GM18909 (cell line): Measurements from ENCODE around the gene PCP4.

Experiments used
- ATAC-seq: cut with Tn5 transposase; IDR thresholded peaks from one replicate; pipeline ENCODE4 v1.9.1; 2021; ENCODE audit warnings: mild to moderate bottlenecking; ENCODE audit not compliant: unreplicated experiment, poor library complexity

Gene PCP4

DNA sequence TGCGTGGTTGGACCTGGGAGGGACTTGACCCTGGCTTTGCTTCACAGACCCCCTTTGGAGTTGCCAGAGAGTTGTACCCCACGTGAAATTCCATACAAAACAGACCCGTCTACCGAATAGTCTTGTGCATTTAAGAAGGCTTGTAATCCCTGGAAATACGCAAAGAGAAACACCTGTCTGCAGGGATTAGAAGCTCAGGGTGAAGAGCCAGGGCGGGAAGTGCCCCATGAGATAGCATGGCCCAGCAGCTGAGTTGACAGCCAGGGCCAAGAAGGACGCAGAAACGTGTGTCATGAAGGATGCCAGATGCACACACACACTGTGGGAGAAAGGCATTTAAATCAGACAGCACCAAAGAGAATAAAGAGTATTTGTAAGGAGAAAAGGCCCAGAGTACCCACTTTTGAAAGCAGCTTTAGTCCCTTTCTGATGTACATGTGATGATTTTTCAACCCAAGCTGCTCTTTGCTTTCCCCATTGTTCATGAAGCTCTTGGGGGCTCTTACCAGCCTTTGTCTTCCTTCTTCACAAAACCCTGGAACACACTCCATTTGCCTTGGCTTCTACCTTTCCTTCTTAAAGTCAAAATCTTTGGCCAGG lies 46.6 kb downstream of the PCP4 start:
- no peak for ATAC-seq

DNA sequence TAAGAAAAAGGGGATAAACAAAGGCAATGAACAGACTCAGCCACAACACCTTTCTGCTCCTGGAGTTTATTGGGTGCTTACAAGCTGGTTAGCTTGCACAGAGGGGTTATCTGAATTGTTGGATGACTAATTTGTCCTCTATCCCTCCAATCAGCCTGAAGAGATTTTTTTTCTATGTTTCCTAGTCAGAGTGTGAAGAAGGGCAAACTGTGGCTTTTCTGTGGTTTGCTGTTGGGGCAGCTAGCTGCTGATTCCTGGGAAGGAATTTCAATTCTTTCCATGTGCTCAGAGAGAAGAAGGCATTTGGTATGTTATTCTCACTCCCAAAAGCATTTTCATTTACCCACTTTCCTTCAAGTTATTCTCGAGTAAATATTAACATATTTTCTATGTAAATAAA lies 48.6 kb downstream of the PCP4 start:
- no peak for ATAC-seq

DNA sequence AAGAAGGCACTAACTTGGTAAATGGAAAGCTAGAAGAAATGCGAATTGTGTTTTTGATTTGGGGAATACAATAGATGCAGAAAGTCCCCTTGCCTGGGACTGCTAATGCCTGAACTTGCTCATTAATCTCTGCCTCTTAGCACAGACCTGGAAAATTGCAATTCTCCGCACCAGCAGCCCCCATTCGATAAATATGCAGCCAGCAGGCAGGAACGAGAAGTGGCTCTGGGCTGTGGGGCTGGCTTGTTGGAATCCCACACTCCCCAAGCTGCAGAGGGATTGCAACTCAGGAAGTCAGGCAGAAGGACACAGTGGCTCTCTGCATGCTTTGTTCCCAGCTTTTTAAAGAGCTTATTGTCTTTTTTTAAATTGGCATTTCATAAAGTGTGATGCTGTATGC lies 51.3 kb downstream of the PCP4 start:
- no peak for ATAC-seq

DNA sequence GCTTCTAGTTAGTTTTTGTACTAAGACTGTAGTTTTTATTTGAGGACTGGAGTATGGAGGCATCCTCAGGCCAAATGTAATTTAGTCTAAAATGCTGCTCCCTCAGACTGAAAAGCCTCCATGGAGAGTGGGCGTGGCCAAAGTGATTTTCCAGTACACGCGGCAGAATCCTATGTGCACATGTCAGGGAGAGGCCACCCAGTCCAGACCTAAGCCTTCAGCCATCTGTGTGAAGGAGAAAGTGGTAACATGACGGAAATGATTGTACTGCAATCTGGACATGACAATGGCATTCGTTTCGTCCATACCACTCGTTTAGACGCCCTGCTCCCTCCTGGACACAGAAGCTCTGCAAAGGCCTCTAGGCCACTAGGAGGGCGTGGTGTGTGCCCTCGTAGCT lies 56.2 kb downstream of the PCP4 start:
- no peak for ATAC-seq

DNA sequence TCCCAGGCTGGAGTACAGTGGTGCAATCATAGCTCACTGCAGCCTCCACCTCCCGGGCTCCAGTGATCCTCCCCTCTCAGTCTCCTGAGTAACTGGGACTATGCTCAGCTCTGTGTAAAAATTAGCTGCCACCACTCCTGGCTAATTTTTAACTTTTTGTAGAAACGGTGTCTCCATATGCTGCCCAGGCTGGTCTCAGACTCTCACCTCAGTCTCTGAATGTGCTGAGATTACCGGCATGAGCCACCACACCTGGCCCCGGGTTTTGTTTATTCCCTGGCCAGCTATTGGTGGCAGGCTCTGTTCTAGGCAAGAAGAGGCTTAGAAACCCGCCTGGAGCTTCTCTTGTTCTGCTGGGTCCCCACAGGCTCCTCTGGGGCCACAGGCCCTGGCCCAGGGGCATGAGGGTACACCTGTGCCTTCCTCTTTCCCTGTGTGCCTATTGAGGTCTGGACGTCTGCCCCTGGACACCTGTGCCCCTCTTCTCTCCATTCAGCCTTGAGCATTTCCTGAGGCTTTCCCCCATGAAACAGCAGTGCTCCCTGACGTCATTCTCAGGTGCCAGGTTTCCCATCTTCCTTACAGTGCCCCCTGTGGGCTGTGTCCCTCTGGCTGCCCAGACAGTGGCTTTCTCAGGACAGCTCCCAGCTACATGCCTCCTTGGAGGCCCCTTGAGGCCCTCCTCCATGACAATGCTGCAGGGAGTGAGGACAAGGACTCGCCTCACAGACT lies 57.5 kb downstream of the PCP4 start:
- no peak for ATAC-seq

DNA sequence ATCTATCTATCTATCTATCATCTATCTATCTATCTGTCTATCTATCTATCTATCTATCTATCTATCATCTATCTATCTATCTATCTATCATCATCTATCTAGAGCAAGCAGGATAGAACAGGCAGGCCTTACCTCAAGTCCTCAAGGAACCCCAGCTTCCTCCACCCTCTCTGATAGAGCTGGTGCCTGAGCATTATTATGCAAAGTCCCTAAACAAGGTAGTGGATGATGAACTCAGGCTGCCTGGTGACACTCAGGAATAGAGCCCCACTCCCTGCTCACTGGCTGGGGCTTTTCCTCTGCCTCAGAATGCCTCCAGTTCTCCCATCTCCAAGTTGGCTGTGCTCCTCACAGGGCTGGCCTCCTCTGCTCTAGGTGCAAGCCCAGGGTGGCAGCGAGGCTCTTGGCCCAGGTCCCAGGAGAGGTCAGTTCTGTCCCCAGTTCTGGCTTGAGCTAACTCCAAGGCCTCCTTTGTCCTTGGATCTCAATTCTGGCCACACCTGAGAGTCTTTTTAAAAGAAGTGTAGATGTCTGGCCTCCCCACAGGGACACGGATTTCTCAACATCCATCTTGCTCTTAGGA lies 60.2 kb downstream of the PCP4 start:
- no peak for ATAC-seq

DNA sequence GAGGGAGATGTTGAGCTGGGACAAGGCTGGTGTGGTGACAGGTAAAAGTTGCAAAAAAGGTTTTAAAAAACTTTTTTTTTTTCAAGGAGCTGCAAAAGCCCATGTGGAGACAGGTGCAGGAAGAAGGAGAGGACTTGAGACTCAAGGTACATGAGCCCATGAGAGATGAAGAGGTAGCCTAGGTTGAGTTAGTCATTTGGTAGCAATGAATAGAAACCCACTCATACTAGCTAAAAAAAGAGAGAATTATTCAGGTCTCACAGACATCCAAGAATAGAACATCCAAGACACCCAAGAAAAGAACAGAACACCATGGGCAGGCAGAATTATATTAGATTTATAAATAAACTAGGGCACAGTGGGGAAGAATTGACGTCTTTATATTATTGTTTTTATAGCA lies 65.1 kb downstream of the PCP4 start:
- ATAC-seq = no peak

DNA sequence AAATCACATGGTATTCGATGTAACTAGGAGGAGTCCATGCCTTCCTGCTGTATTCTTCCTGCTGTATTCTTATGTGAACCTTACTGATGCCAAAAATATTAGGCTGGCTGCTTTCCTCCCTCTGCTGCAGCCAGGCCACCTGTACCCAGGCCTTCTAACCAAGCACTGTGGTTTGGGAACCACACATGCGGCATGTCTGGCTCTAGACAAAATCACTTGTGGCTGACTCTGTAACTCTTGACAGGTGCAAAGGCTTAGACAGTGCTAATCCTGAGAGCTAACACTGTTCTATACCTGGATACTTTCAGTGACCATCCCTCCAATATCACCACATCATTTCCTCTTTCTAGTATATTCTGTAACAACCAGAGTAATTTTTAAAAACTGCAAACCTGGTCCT lies 67.7 kb downstream of the PCP4 start:
- ATAC-seq = no peak

DNA sequence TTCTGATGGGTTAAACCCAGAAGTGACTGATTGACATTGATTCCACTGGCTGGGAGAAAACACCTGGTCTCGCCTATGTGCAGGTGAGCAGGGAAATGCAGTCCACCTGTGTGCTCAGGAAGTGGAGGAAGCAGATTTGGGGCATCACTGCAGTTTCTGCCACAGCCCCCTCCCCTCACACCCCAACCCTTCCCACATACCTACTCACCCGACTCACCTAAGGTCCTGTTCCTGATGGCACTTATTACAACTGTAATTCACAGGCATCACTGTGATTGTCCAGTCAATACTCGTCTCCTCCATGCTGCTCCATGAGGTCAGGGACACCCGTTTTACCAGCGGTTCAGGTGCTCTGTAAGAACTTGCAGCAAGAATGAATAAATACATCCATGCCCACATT lies 68.5 kb downstream of the PCP4 start:
- ATAC-seq = no peak

DNA sequence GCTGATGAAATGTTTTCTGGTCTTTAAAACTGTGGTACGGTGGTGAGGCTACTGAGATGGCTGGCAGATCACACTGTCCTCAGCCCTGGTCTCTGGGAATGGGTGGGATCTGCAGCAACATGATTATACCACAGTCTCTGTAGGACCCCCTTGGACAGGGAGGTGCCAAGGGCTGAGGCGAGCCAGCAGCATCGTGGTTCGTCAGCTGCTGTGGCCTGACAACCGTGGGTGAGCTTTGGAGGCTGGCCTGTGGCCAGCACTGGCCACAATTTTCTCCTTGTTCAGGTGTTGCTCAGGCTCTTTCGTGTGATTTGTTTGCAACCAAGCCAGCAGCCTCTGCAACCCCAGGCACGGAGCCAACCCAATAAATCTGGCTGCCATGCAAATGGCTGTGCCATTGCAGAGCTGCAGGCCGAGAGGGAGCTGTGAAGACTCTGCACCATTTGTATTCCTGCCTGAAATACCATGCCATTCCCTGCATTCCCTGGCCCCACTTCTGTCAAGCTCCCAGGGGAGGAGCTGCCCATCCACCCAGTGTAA lies 70.9 kb downstream of the PCP4 start:
- no peak for ATAC-seq

DNA sequence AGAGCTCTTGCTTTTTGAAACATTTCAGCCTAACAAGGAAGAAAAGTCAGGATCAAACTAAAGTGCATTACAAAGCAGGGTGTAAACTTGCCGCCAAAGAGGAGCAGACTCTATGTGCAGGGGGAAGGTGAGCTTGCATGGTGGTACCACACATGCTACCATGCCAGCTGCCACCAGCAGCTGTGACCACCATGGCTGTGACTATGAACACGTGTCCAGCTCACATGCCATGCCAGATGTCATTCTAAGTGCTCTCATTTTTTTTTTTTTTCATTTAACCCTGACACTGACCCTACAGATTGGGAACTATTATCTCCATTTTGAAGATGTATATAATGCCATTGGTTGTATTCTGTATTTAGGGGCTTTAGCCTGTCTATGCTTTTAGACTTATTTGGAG lies 79.0 kb downstream of the PCP4 start:
- no peak for ATAC-seq

DNA sequence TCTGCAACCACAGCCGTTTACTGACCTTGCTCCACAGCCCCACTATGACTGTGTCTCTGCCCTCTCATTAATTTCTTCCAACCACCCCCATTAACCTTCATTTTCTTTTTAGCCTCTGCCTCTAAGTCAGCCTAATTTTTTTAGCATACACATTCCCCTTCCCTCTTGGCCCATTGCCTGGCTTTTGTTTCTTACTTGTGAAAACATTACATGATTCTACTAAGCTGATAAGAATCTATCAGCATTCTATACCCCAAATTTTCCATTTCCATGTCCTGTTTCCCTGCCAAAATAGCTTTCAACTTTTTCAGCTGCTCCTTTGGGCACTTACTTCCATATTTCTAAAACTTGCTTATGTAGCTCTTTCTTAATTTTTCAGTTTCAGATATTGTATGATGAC lies 79.8 kb downstream of the PCP4 start:
- no peak for ATAC-seq

DNA sequence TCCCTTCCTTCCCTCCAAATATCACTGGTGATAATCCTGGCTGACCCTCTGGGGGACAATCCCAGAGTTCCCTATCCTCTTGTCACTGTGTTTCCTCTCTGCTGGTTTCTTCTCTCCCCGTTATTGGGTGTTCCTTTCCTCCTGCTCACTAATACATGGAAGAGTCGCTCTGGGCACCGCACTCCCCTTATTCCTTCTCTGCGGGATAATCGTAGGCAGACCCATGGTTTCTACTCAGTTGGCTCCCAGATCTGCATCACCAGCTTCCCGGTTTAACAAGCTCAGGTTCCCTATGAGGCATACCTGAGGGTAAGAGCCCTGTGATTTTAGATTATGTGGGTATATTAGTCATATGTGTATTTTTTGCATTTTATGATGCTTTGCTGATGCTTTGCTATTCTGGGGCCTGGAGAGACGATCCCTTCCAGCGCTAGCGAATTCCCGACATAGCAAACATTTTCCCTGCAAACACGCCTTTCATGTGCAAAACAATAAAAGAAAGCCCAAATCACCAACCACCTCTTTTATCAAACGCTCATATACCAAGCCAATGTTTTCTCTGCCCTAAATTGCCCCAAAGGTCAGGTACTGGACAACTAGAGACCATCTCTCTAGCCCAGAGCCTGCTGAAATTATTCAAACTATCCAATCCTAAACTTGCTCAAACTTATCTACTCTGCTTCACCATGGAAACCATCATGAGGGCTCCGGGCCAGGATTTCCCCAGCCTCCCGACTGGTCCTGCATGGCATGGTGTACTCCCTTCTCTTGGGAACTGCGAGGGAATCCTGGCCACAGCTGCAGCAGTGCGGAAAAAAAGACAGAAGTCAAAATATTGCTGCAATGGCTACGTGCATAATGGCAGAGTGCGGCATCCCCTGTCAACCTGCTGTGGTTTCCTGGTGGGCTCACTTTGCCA lies 84.2 kb downstream of the PCP4 start:
- ATAC-seq = no peak

DNA sequence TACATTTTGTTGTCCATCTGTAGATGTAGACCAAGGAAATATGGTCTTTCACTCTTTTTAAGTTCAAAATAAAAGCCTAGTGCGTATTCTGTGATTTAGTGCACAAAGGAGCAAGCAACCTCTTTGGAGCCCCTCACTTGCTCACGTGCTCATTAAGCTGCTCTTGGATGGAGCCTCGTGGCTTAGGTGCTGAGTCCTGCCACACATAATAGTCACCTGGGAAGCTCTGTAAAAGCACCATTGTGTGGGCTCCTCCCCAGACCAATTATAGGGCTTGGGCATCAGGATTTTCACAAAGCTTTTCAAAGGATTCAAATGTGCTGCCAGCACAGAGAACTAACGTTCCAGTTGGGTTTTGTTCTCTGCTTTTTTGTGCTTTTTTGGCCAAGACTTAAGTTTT lies 85.0 kb downstream of the PCP4 start:
- ATAC-seq = no peak

DNA sequence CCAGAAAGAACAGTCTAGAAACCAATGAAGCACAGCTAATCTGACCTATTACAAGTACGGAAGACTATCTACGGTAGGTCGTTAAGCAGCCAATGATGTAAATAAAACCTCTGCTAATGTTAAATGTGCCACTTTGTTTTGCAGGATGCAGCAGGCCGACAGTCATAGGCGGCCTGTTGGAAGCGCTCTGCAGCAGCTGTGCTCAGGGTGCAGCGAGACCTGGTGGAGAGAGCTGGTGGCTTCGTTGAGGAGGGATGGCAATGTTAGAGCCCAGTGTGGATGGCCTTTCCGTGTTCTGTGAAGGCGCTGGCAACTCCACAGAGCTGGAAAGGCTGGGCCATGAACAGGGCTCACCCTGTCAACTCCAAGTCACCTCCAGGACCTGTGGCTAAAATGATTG lies 87.3 kb downstream of the PCP4 start:
- ATAC-seq = no peak

DNA sequence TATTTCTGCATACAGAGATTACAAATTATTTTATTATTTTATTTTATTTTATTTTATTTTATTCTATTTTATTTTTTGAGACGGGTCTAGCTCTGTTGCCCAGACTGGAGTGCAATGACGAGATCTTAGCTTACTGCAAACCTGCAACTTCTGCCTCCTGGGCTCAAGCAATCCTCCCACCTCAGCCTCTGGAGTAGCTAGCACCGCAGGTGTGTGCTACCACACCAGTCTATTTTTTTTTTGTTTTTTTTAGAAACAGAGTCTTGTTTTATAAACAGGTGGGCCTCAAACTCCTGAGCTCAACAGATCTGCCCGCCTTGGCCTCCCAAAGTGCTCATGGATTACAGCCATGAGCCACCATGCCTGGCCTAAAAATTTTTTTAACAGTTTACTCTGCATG lies 88.1 kb downstream of the PCP4 start:
- ATAC-seq = no peak

DNA sequence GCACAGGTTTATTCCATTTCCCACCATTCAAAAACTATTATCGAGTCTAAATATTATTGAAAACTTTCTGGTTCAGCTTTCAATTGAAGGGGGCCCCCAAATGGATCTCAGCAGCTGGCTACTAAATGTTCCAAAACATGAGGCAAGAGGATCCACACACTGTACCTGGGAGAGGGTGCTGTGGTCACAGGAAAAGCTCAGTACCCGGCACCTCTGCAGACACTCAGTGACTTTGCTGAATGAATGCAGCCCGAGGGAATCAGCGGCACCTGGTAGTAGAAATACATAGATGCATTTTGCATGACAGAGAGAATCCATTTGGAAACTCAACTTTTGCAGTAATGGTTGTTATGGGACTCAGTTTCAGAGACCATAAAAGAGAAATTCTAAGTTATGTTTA lies 89.3 kb downstream of the PCP4 start:
- no peak for ATAC-seq

DNA sequence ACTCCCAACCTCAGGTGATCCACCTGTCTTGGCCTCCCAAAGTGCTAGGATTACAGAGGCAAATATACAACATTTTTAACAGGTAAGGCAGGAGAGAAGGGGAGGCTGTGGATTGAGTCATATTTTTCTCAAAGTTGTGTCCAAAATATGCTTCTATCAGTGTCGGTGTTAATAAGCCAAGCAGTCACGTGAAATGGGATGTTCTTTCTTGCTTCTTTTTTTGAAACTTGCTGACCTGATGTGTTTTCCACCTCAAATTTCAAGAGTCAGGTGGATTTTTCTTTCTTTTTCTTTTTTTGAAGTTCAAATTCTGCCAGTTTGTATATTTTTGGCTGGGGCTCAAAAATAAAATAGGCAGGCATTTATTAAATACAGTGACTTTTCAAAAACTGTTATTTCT lies 91.5 kb downstream of the PCP4 start:
- ATAC-seq = no peak

DNA sequence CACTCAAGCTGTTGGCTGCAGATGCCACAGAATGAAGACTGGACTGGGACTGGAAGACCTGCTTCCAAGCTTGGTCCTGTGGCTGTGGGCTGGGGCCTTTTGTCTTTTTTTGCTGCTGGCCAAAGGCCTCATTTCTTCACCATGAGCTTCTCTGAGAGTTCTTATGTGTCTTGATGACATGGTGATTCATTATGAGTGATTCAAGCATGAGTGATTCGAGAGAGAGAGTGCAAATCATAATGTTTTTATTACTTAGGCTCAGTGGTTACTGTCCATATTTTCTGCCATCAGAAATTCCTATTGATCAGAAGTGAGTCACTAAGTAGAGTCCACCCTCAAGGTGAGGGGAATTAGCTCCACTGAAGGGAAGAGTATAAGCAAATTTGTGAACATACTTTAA lies 94.0 kb downstream of the PCP4 start:
- ATAC-seq = no peak

DNA sequence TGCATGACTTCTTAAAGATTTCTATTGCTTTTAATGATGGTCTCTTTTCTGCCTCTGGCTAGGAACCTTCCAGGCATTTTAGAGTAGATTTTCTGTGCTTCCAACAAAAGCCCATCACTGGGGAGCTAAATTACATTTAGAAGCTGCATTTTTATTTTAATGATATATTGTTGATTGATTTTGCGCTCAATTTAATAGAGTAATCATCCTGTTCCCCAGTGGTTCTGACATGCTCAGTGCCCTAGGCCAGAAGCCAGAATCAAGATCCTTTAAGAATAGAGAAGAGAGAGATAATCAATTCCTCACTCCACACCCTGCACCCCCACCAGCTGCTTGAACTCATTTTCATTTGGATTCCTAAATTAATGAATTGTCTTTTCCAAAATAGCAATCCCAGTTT lies 97.8 kb downstream of the PCP4 start:
- ATAC-seq = no peak

DNA sequence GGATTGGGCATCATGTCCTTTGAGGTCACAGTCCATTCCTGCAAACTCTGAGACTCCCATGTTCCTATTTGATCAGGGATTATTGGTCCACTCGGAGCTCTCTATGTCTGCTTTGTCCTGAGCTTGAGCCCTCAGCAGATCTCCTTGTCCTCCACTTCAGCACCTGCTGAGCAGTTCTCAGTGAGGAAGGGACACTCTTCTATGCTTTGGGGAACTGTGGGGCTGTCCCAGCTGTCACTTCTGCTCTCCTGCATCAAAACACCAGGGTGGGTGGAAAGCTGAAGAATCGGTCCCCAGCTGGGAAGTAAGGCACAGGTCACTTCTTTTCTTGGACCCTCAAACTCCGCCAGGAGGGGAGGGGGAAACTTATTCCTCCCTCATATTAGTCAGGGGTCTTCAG lies 99.5 kb downstream of the PCP4 start:
- ATAC-seq = no peak
